Adipose tissue (tissue), 3 donors: ENCODE data around the gene CYP2A6. TPM values are rescaled to one million over a fixed set of nuclear protein-coding genes. Genes with fewer than 3 reads are reported as not detected.

Source experiments
- H3K27ac ChIP-seq: one replicate; pipeline ENCODE4 v1.5.1; 2013; ENCODE audit warnings: low read depth, low read length
- WGBS, 3 donors: extraction: QIAGEN DNeasy Blood & Tissue Kit; methylation state at CpG; one replicate each; pipeline ENCODE4 v1.1.7; 2013; 5-methylcytosine and 5-hydroxymethylcytosine counted together
- polyA plus RNA-seq, 3 donors: library from polyadenylated mRNA; stranded (reverse); fragments of 200-250 nt; gene quantifications; one replicate each; pipeline ENCODE4 v1.2.3, GENCODE V29; 2013
- donor health status: healthy with polysubstance abuse.
- donor health status: Bipolar disorder and iron deficiency.
- donor health status: healthy.

The CYP2A6 gene
- polyA plus RNA-seq, 3 donors, result 0.22 to 0.42 TPM; not detected in 1

DNA sequence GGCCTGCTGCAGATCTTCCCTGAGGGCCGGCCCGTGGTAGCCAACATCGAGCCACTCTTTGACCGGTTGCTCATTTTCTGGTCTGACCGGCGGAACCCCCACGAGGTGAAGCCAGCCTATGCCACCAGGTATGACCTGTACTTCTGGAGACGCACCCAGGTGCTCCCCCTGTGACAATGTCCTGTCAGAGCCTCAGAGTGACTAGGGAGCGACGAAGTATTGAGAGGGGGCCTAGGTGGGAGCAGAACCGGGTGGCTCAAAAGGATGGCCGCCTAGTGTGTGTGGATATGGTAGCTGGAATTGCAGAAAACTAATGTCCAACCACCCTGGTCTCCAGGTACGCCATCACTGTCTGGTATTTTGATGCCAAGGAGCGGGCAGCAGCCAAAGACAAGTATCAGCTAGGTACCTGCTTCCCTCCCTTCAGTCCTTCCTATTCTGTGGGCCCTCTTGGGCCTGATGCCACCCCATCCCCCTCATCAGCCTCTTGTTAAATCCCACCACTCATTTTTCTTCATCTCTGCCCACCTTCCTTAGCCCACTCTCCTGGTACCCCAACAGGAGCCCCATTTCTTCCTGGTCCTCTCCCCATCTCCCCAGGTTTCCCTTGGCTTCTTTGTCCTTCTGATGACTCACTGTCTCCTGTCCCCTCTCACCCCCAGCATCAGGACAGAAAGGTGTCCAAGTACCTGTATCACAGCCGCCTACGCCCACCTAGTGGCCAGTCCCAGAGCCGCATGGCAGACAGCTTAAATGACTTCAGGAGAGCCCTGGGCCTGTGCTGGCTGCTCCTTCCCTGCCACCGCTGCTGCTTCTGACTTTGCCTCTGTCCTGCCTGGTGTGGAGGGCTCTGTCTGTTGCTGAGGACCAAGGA lies 42.9 kb downstream of the CYP2A6 start:
- 67 to 72% (median 68%) methylated on average over 18 of the region's 18 CpGs for WGBS, 3 donors
- H3K27ac ChIP-seq, result no peak overlapping the region

DNA sequence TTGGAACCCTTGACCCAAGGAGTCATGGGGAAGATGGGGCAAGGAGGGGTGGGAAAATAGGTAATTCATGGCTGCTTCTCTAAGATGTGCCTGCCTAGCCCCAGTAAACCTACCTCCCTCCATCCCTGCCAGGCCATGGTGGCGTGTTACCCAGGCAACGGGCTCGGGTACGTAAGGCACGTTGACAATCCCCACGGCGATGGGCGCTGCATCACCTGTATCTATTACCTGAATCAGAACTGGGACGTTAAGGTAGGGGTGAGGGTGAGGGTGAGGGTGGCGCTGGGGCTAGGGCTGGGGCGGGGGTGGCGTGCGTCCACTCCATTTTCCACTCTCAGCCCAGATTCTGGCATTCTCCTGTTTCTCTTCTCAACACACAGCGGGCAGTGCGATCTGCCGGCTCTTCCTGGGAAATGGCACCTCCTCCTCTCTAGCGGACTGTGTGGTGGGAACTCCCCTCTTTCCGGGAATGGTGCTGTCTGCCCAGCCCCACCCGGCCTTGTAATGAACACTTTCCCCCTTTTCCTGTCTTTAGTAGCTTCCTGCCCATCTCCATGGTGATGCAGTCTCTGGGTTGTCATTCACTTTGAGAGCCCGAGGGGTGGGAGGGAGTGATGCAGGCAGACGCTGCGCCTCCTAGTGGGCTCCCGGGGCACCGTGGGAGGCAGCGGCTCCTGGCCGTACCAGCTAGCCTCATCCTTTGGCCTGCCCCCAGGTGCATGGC lies 43.7 kb downstream of the CYP2A6 start:
- H3K27ac ChIP-seq, result peak overlapping the region; percentile 76
- 20 to 45% (median 30%) methylated on average over 25 to 26 of the region's 26 CpGs for WGBS, 3 donors

DNA sequence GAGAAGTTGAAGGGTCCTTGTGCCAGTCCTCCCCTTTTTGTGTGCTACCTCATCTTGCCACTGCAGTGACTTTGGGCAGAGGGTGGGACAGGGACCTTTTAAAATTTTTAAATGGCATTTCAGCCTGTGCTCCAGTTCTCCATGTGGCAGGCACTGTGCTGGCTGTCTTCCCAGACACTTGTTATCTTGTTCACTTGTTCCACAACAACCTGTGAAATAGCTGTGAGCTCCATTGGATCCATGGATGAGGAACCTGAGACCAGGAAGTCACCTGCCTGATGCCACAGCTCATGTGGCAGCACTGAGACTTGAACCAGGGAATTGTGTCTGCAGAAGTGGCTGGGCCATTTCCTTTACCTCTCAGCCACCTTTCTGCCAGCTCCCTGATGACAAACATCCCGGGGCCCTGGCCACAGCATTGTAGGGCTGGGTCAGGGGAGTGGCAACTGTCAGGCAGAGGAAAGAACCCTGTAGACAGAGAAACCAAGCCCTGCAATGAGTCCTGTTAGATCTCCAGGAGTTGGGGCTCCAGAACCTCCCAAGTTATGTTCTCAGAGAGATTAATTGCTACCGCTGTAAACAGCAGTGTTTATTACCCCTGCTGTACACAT lies 44.9 kb downstream of the CYP2A6 start:
- H3K27ac ChIP-seq, result peak overlapping the region; percentile 76
- WGBS, 3 donors, result 51 to 71% (median 58%) methylated on average over 2 of the region's 2 CpGs

DNA sequence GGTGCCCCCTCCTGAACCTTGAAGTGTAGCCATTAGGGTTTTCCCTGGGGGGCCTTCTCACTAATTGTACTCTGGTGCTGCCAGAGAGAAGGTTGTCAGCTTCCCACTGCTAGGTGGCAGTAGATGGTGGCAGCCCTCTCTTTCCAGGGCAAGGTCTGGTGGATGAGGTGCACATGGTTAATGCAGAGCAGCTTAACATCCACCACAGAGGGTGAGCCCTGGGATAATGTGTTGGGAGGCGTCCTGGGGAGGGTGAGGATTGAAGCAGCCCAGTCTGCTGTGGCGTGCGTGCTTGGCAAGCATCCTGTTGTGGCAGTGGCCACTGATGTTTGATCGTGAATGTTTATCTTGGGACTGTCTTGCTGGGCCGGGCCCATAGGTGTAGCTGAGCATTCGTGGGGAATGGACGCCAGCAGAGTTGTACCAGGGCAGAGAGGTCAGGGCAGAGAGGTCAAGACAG lies 45.4 kb downstream of the CYP2A6 start:
- no peak overlapping the region for H3K27ac ChIP-seq
- 19 to 71% (median 58%) methylated on average over 7 of the region's 7 CpGs for WGBS, 3 donors

DNA sequence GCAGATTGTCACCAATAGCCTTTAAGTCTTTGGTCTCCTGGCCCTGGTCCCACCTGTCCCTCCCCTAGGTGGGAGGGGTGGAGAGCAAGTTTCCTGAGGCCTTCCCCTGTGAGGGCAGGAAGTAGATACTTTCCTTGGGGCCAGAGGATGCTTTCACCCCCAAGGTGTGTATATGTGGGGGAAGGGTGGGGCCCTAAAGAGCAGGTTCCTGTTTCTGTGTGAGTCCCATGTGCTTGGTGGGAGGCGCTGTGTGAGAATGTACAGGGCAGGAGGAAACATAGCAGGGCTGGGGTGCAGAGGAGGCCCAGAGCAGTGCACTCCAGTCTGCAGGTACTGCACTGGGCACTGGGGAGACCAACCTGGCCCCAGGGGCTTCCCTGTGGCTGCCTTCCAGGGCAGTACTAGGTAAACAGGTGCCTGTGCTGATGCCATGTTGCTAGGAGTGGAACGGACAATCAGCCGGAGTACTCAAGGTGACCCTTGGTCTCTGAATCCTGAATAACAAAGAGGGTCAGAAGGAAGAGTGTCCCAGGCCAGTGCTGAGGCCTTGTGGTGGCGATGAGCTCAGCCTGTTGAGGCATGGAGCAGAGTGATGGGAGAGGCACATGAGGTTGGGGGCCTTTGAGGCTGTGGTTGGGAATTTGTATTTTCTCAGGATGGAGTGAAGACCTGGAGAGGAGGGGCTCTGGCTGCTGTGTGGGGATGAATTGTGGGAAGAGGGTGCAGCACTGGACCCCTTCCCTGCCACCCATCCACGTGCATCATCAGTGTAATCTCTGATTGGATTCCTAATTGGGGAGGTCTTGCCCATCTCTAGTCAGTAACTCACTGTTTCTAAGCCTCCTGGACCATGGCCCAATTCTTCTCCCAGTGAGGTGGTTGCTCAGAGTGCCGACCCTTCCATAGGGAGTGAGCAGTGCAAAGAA lies 46.1 kb downstream of the CYP2A6 start:
- WGBS, 3 donors, result 55 to 79% (median 71%) methylated on average over 6 of the region's 6 CpGs
- H3K27ac ChIP-seq, result no peak overlapping the region

DNA sequence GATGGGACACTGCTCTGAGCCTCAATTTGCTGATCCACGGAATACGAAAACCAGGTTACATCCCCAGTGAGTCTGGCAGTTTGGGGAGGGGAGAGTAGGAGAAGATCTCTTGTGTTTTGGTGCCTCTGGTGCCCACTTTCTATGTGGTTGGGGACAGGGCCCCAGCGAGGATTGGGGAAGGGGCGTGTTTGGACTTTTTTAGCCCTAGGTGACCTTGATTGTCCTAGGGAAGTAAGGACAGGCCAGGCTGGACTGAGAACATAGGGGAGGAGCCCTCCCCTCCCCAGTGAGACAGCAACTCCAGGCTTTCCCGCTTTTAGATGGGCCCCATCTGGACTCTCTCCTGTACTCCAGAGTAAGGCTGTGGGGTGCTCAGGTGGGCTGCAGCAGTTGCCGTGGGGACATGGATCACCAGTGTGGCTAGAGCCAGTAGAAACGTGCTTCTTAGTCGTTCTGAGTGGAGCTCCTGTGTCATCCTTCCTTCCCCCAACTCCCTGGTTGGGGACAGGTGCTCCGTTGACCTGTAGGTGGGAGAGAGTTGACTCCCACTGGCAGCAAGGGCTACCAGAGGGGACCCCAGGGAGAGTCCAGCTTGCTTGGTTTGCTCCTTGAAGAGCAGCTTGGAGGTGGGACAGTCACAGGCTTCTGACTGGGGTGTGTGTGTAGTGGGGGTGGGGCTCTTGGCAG lies 46.9 kb downstream of the CYP2A6 start:
- no peak overlapping the region for H3K27ac ChIP-seq
- WGBS, 3 donors, result 29 to 48% (median 38%) methylated on average over 9 of the region's 9 CpGs

DNA sequence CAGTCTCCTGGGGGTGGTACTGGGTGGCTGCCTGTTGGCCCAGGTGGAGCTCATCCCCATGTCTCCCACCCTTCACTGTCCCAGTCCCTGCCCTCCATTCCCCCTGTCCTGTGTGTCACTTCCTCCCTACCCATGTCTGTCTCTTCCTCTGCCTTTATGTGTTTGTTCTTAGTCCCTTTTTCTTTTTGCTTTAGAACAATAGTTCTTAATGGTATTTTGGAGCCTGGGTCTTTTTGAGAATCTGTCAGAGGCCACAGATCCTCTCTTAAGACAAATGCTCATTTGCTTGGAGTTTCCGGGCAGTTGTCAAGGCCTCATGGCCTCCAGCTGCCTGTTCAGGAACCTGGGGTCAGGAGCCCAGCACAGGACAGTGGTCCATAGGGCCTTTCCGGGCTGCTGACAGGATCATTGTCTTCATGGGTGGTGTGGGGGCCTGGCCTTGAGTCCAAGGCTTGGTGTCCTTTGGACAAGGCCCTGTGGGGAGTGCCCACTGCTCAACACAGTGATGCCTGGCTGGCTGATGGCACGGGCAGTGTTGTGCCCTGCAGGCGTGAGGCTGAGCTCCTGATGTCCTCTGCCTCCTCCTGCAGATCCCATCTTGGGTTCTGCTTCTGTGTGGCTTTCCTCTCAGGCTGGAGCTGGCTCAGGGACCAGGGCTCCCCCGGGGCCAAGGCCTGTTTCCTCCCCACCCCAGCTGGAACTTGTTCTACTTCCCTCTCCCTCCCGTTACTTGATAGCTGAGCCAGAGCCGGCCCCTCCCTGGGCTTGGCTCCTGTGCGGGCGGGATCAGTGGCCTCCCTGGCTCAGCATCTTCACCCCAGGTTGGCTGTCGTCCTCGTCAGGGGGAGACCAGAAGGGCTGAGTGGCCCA lies 47.7 kb downstream of the CYP2A6 start:
- WGBS, 3 donors, result 18 to 30% (median 21%) methylated on average over 11 of the region's 11 CpGs

DNA sequence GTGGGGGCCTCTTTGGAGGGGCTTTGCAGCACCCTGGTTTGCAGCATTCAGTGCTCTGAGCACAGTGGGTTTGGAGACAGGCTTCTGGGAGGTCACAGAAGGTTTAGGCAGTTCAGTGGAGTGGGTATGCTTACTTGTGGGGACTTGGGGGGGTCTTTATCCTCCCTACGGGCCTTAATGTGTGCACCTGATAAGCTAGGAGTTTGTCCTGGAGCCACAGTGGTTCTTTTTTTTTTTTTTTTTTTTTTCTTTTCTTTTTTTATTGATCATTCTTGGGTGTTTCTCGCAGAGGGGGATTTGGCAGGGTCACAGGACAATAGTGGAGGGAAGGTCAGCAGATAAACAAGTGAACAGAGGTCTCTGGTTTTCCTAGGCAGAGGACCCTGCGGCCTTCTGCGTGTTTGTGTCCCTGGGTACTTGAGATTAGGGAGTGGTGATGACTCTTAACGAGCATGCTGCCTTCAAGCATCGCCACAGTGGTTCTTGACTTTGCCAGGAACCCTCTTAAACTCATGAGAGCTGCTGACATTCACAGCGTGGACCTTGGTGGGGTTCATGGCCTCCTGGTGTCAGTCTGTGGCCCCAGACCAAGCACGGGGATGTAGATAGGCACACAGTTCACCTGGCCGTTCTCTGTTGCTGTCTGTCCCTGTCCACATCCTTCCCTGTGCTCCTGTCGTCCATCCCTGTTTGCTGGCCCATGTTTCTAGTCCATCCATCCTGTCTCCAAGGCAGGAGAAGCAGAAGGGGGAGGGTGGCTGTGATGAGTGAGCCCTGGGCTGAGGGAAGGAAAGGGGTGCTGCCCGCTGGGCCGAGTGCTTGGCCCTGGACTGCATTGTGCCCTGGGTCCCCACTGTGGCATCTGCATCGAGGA lies 48.6 kb downstream of the CYP2A6 start:
- WGBS, 3 donors, result 39 to 51% (median 46%) methylated on average over 12 to 13 of the region's 13 CpGs
- no peak overlapping the region for H3K27ac ChIP-seq

More for the DNA sequence above, 47.7 kb downstream of the CYP2A6 start:
- no peak overlapping the region for H3K27ac ChIP-seq

DNA sequence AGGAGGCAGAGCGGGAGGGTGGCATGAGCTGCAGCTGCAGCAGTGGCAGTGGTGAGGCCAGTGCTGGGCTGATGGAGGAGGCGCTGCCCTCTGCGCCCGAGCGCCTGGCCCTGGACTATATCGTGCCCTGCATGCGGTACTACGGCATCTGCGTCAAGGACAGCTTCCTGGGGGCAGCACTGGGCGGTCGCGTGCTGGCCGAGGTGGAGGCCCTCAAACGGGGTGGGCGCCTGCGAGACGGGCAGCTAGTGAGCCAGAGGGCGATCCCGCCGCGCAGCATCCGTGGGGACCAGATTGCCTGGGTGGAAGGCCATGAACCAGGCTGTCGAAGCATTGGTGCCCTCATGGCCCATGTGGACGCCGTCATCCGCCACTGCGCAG lies 49.3 kb downstream of the CYP2A6 start:
- 73 to 86% (median 77%) methylated on average over 23 to 27 of the region's 27 CpGs for WGBS, 3 donors
- no peak overlapping the region for H3K27ac ChIP-seq

DNA sequence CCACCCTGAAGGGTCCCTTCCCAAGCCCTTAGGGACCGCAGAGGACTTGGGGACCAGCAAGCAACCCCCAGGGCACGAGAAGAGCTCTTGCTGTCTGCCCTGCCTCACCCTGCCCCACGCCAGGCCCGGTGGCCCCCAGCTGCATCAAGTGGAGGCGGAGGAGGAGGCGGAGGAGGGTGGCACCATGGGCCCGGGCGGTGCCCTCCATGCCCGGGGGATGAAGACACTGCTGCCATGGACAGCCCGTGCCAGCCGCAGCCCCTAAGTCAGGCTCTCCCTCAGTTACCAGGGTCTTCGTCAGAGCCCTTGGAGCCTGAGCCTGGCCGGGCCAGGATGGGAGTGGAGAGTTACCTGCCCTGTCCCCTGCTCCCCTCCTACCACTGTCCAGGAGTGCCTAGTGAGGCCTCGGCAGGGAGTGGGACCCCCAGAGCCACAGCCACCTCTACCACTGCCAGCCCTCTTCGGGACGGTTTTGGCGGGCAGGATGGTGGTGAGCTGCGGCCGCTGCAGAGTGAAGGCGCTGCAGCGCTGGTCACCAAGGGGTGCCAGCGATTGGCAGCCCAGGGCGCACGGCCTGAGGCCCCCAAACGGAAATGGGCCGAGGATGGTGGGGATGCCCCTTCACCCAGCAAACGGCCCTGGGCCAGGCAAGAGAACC lies 49.8 kb downstream of the CYP2A6 start:
- no peak overlapping the region for H3K27ac ChIP-seq
- whole genome bisulfite sequencing, 3 donors, result 62 to 75% (median 62%) methylated on average over 27 of the region's 27 CpGs

DNA sequence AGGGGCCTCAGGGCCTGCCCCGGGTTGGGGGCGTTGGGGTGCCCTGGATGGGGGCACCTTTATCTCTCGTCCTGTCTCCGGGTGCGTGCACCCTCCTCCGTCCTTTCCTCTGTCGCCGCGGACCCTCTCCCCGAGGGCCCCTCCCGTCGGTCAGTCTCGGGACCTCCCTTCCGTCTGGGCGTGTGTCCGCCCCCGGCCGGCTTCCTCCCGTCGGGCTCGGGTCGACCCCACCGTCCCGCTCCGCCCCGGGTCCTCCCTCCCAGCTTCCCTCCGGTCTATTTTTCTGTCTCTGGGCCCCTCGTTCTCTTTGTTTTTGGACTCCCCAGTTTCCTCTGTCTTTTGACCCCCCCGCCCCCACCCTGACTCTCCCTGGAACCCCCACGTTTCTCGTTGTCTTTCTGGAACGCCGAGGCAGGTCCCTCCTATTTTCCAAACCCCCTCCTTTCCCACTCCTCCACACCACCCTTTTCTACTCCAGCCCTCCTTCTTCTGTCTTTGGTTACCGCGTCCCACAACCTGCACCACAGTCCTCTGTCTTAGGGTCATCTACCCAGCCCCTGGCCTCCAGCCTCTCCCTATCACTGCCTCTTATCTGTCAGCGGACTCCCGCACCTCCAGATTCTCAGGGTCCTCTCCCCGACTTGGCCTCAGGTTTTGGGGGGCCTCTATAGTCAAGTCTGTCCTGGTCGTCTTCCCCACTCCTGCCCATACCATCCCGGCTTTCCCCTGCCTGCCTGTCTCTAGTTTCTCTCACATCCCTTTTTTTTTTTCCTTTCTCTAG lies 50.5 kb downstream of the CYP2A6 start:
- H3K27ac ChIP-seq, result no peak overlapping the region
- 1 to 4% (median 2%) methylated on average over 37 to 40 of the region's 40 CpGs for WGBS, 3 donors

DNA sequence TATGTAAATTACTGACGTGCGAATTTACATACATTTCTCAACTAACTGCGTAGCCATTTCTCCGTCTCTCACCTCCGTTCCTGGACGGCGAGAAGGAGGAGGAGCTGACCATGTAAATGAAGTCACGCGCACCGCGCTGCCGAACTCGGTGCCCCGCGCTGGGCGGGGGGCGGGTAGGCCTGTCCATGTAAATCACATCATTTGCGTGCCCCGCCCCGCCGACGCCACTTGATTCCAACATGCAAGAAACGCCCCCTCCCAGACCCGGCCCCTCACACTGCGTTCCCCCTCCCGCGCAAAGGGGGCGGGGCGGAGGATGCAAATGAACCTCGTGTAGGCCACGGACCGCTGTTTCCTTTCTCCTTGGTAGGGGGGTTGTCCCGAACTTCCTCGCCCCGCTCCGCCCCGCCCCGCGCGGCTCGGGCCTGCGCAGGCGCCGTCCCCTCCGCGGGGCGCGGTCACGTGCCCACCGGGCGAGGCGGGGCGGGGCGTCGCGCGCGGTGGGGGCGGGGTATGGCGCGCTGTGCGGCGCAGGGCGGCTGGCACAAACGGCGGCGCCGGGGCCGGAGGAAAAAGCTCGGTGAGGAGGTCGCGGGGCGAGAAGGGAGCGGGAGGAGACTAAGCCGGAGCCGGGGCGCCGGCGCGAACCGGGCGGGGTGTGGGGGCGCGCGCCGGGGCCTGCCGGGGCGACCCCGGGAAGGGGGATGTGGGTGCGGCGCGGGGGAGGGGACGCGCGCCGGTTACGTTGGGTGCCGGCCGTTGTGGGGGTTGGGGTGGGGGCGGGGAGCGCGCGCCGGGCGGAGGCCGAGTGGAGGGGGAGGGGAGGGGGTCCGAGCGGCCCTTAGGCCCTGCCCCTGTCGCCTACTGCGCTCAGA lies 51.3 kb downstream of the CYP2A6 start, which contains the start of gene EGLN2:
EGLN2 (plus strand) TSS at position 509 of the 875 bp plus-strand sequence. CDS start 1,382 bp downstream, outside the sequence.
- 1% methylated on average over 47 to 108 of the region's 110 CpGs for WGBS, 3 donors
- H3K27ac ChIP-seq, result no peak within 1 kb of the TSS

DNA sequence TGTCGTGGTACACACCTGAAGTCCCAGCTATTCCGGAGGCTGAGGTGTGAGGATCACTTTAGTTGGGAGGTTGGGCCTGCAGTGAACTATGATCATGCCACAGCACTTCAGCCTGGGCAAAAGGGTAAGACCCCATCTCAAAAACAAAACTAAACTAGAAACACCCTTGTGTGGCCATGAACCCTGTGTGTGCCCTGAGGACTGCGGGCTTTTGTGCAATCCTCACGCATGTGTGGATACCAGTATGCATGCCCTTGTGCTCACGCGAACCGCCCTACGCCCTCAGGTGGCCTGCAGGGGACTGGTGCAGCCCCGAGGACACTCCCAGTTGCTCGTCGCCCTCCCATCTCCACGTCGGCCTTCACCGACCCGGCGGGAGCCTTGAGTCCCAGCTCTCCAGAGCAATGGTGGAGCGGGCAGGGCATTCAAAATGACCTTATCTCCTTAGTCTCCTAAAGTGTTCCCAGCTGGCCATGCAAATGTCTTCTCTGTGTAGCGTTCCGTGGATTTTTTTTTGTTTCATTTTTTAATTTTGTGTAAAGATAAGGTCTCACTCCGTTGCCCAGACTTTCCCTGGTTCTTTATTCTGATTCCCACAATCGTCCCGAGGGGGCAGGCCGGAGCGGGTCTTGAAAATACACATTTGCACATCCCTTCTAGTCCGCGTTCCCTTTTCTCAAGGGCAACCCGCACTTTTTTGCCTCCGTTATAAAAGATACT lies 52.1 kb downstream of the CYP2A6 start:
- no peak overlapping the region for H3K27ac ChIP-seq
- 8 to 10% (median 10%) methylated on average over 28 of the region's 28 CpGs for WGBS, 3 donors
